HUES6 (cell line): ENCODE data around the gene MSI2.

ENCODE experiments used
- H3K27ac ChIP-seq: 2 replicates; pipeline ENCODE4 v1.7.0; 2013; ENCODE audit warnings: low read depth, mild to moderate bottlenecking, low read length, inconsistent platforms
- H3K27me3 ChIP-seq: 2 replicates; pipeline ENCODE4 v1.6.1; 2013; ENCODE audit warnings: low read length; ENCODE audit not compliant: control insufficient read depth, insufficient read depth
- H3K36me3 ChIP-seq: 2 replicates; pipeline ENCODE4 v1.6.1; 2013; ENCODE audit warnings: low read length; ENCODE audit not compliant: control insufficient read depth, insufficient read depth
- H3K4me1 ChIP-seq: 2 replicates; pipeline ENCODE4 v1.6.1; 2013; ENCODE audit warnings: low read length; ENCODE audit not compliant: control insufficient read depth, insufficient read depth
- H3K4me3 ChIP-seq: 2 replicates; pipeline ENCODE4 v1.5.1; 2013; ENCODE audit warnings: low read depth, low read length
- H3K9ac ChIP-seq: one replicate; pipeline ENCODE4 v1.6.1; 2013; ENCODE audit warnings: mild to moderate bottlenecking, low read length
- H3K9me3 ChIP-seq: 2 replicates; pipeline ENCODE4 v1.6.1; 2013; ENCODE audit warnings: low read depth, low read length; ENCODE audit not compliant: control insufficient read depth, insufficient read depth

MSI2 gene

DNA sequence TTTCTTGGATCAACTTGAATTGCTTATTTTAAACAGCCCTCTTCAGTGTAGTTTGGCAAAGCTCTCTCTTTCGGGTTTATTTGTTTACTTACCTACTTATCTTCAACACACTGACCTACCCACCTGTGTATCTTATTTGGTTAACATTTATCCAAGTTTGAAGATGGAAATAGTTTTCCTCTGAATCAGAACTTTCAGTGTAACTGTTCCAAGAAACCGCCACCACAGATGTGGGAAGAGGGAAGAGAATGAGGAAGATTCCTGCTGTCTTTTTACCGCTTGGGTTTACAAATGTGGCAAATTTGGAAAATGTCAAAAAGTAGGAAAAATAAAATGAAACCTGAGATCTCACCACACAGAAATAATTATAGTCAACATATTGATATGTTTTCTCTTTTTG lies 115.8 kb downstream of the MSI2 start:
- Histone ChIP-seq H3K4me3 (no peak overlapping the region), H3K9ac (no peak overlapping the region), H3K9me3 (peaks cover 9% of the 10 kb centered on the region), H3K27me3 (no peaks in the 10 kb centered on the region), H3K27ac (no peak overlapping the region), H3K36me3 (peaks cover 2% of the 10 kb centered on the region; the same call in 1 of the 2 replicates), H3K4me1 (peaks cover 18% of the 10 kb centered on the region)

DNA sequence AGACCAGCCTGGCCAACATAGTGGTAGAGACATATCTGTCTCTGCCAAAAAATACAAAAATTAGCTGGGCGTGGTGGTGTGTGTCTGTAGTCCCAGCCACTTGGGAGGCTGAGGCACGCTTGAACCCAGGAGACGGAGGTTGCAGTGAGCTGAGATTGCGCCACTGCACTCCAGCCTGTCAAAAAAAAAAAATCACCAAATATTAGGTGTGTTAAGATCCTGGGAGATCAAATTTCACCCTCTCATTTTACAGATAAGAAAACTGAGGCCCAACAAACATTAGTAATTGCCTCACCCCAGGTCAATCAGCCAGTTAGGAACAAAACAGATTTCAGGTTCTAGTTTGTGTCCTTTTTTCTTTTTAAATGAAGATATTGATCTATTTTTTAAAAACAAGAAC lies 116.7 kb downstream of the MSI2 start:
- peaks cover 17% of the 10 kb centered on the region for H3K4me1 ChIP-seq
- H3K36me3 ChIP-seq = peaks cover 2% of the 10 kb centered on the region; the same call in 1 of the 2 replicates
- H3K4me3 ChIP-seq = no peak overlapping the region
- no peak overlapping the region for H3K27ac ChIP-seq
- no peak overlapping the region for H3K9ac ChIP-seq
- no peaks in the 10 kb centered on the region for H3K27me3 ChIP-seq
- H3K9me3 ChIP-seq = peaks cover 9% of the 10 kb centered on the region

DNA sequence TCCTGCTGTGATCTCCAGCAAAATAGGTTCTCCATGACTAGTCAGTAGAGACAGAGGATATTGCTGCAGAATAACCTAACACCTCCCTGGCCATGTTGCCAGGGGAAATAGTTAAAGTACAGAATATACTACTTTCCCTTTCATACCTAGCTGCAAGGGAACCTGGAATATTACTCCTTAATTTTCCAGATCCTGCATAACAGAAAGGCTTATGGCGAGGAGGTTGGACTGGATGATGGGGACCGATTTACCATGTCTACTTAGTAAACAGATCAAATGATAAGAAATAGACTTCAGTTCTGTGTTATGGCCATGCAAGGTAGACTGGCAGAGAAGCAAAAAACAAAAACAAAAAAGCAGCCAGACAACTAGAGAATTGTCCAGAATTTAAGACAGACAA lies 117.4 kb downstream of the MSI2 start:
- Histone ChIP-seq H3K9ac (no peak overlapping the region), H3K27me3 (no peaks in the 10 kb centered on the region), H3K4me1 (peaks cover 19% of the 10 kb centered on the region), H3K27ac (no peak overlapping the region), H3K9me3 (peaks cover 9% of the 10 kb centered on the region), H3K36me3 (peaks cover 2% of the 10 kb centered on the region; the same call in 1 of the 2 replicates), H3K4me3 (no peak overlapping the region)

DNA sequence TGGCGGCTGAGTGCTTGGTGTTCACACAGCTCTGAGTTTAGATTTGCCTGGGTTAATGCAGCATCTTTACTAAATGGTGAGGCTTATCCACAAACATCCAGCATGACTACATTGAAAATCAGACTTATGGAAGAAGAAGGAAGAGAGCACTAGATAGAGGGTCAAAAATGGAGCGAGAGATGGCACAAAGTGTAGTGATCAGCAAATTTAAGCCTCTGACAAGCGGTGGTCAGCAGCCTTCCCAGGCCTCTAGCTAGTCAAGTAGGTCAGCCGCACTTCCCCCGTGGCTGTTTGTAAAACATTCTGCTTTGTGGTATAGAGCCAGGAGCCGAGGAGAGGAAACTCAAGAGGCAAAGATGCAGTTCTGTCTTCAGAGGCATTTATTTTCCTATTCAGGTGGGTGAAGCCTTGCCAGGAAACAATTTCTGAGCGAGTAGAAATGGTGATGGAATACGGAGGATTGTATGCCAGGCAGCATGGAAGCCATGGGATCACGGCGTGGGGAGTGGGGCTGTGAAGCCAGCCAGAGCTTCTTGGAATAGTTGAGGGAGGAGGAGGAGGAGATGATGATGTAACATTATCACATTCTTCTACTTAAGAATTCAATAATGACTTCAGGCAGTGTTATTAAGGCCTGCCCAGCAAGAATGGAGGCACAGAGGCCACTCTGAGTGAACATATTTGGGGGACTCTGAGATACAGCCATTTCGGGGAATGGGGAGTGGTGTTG lies 118.9 kb downstream of the MSI2 start:
- Histone ChIP-seq H3K27ac (no peak overlapping the region), H3K4me1 (peaks cover 32% of the 10 kb centered on the region), H3K4me3 (no peak overlapping the region), H3K27me3 (no peaks in the 10 kb centered on the region), H3K9me3 (peaks cover 9% of the 10 kb centered on the region), H3K9ac (no peak overlapping the region), H3K36me3 (peaks cover 2% of the 10 kb centered on the region; the same call in 1 of the 2 replicates)

DNA sequence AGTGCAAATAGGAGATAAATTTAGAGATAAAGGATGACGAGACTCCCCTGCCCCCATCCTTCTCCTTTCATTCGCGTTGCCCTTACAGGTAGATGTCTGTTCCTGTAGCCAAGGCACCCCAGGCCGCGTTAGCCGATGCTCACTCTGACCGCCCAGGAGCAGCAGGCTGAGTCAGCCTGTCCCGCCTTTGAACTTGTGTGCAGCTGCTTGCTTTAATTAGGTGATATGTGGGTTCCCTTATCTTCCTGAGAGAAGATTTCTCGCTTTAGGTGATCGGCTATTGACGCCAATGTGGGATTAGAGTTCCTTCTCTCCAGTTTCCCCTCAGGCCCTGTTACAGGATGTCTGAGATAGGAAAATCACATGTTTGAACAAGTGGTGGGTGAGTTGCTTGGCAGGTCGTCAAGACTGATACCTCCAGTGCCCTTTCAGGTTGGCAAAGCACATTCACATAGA lies 119.5 kb downstream of the MSI2 start:
- no peak overlapping the region for H3K9ac ChIP-seq
- H3K9me3 ChIP-seq = peaks cover 9% of the 10 kb centered on the region
- H3K4me1 ChIP-seq = peaks cover 31% of the 10 kb centered on the region
- H3K36me3 ChIP-seq = peaks cover 2% of the 10 kb centered on the region; the same call in 1 of the 2 replicates
- no peak overlapping the region for H3K4me3 ChIP-seq
- no peaks in the 10 kb centered on the region for H3K27me3 ChIP-seq
- no peak overlapping the region for H3K27ac ChIP-seq

DNA sequence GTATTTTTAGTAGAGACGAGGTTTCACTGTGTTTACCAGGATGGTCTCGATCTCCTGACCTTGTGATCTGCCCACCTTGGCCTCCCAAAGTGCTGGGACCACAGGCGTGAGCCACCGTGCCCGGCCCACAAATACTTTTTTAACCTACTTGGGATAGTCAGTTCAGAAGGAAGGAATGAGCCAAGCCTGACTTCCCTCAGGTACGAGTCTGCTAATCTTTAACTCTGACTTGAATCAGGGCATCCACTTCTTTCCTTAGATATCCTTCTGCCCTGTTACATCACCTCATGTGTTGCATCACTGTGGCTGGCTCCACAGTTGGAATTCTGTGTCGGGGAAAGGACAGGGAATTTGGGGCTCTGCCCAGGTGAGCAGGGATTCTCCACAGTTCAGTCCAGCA lies 120.8 kb downstream of the MSI2 start:
- H3K4me1 ChIP-seq = peaks cover 31% of the 10 kb centered on the region
- no peaks in the 10 kb centered on the region for H3K27me3 ChIP-seq
- no peak overlapping the region for H3K4me3 ChIP-seq
- H3K9ac ChIP-seq = no peak overlapping the region
- H3K9me3 ChIP-seq = peaks cover 9% of the 10 kb centered on the region
- peaks cover 2% of the 10 kb centered on the region; the same call in 1 of the 2 replicates for H3K36me3 ChIP-seq
- no peak overlapping the region for H3K27ac ChIP-seq

DNA sequence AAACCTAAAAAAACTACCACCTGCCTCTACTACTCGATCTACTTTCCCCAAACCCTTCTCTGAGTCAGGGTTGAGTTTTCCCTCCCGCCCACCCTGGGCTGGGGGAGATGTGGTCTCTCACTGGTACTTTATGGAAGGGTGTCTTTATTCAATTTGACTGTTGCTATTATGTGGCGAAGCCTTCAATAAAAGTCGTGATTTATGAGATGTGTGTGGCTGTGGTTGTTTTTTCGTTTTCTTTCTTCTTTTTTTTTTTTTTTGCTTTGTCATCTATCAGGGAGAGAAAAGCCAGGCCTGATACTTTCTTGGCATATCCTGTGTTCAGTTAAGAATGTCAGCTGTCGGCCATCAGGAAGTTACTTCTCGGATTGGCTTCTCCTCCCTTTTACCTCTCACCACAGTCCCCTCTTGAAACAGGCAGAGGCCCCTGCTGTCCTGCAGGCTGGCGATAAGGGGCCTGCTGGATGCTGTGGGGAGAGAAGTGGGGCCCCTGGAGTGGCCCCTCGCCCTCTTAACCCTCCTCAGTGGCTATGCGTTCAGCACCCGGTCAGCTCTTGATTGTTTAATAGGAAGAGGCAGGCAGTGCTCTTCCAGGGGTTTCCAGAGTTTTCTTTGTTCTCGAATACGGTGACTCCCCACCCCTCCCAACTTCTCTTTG lies 123.0 kb downstream of the MSI2 start:
- Histone ChIP-seq H3K4me1 (peaks cover 31% of the 10 kb centered on the region), H3K27ac (peak overlapping the region; percentile 16; the same call in 1 of the 2 replicates), H3K36me3 (no peaks in the 10 kb centered on the region; the same call in 1 of the 2 replicates), H3K27me3 (no peaks in the 10 kb centered on the region), H3K9me3 (peaks cover 7% of the 10 kb centered on the region; the same call in 1 of the 2 replicates), H3K9ac (no peak overlapping the region), H3K4me3 (no peak overlapping the region)

DNA sequence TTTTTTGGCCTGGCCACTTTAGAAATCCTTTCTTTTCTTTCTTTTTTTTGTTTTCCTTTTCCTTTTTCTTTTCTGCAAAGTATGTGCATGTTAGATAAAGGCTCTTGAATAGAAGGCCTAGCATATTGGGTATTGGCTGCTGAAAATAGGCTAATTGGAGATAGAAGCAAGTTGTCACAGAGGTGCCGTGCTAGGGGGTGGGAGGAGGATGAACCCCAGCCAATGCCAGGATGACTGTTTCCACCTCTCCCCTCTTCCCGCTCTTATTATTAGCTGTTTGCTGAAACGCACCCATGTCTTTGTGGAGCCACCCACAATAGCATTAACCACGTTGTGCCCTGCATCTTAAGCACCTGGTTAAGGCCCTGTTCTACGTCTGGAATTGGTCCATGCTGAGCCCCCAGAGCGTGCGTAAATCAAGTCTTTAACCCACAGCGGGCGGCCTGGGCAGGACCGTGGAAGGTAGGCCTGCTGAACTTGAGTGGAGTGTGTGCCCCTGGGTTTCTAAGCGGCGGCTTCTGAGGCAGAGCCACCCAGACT lies 123.6 kb downstream of the MSI2 start:
- no peak overlapping the region for H3K4me3 ChIP-seq
- peaks cover 28% of the 10 kb centered on the region for H3K4me1 ChIP-seq
- H3K36me3 ChIP-seq = no peaks in the 10 kb centered on the region; the same call in 1 of the 2 replicates
- H3K27me3 ChIP-seq = no peaks in the 10 kb centered on the region
- H3K27ac ChIP-seq = no peak overlapping the region
- H3K9ac ChIP-seq = no peak overlapping the region
- H3K9me3 ChIP-seq = peaks cover 8% of the 10 kb centered on the region; the same call in 1 of the 2 replicates

DNA sequence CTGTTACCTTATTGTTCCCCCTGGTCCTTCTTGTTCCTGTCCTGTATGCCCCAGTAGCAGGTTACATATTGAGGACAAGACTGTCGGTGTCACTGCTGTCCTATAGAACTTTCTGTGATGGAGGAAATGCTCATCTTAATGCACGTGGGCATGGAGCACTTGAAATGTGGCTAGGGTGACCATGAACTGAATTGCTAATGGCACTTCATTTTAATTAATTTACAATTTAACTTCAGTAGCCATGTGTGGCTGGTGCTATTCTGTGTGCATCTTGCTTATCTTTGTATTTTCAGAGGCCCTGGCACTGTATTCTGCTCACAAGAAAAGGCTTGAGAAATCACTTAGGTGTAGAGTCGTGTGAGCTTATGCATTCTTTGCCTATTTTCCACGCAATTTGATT lies 125.2 kb downstream of the MSI2 start:
- Histone ChIP-seq H3K9ac (no peak overlapping the region), H3K4me3 (no peak overlapping the region), H3K27ac (no peak overlapping the region), H3K36me3 (no peaks in the 10 kb centered on the region), H3K9me3 (peaks cover 10% of the 10 kb centered on the region), H3K4me1 (peaks cover 20% of the 10 kb centered on the region), H3K27me3 (no peaks in the 10 kb centered on the region)

DNA sequence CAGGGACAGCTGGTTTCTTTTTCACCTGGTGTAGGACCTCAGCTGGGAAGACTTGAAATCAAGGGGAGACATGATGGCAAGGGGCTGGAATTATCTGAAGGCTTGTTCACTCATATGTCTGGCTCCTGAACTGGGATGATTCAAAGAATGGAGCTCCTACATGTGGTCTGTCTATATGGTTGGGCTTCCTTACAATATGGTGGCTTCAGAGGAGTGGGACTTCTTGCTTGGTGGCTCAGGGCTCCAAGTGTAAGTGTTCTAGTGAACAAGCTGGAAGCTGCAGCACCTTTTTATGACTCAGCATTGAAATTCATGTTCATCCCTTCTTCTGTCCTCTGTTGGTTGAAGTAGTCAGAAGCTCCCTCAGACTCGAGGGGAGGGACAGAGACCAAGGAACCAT lies 127.9 kb downstream of the MSI2 start:
- no peak overlapping the region for H3K4me3 ChIP-seq
- no peak overlapping the region for H3K27ac ChIP-seq
- H3K9ac ChIP-seq = no peak overlapping the region
- no peaks in the 10 kb centered on the region for H3K27me3 ChIP-seq
- H3K4me1 ChIP-seq = peaks cover 14% of the 10 kb centered on the region
- no peaks in the 10 kb centered on the region for H3K36me3 ChIP-seq
- H3K9me3 ChIP-seq = peaks cover 25% of the 10 kb centered on the region

DNA sequence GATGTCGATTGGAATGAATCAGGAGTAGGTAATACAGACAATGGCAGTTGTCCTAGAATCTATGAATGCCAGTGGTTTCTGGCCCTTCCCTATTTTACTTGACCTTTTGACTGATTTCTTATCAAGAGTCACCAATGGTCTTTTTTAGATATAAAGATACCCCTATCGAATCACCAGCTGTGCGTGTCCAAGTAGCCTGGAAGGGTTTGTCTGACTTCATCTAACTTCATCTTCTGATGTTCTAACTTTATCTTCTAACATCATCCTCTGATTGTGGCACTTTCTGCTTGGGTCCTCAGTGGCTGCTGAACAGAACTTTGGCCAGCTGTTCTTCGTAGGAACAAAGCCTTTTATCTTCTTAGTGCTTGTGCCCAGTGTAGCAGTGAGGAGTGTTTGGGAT lies 129.7 kb downstream of the MSI2 start:
- Histone ChIP-seq H3K36me3 (no peaks in the 10 kb centered on the region), H3K4me3 (no peak overlapping the region), H3K9ac (no peak overlapping the region), H3K4me1 (peaks cover 12% of the 10 kb centered on the region), H3K27me3 (no peaks in the 10 kb centered on the region), H3K27ac (no peak overlapping the region), H3K9me3 (peaks cover 25% of the 10 kb centered on the region)
